GM21360 (cell line): ENCODE data around the gene NCKAP5.

Experiments
- ATAC-seq: cut with Tn5 transposase; IDR thresholded peaks from one replicate; pipeline ENCODE4 v1.9.1; 2021; ENCODE audit warnings: mild to moderate bottlenecking, moderate library complexity; ENCODE audit not compliant: unreplicated experiment

The NCKAP5 gene

GRCh38 chr2:133409581-133410285 lies 158.5 kb downstream of the NCKAP5 start:
- no peak for ATAC-seq

GRCh38 chr2:133408671-133409070 lies 159.6 kb downstream of the NCKAP5 start:
- no peak for ATAC-seq

- no peak for ATAC-seq
Measured at GRCh38 chr2:133407341-133407740, 160.9 kb downstream of the NCKAP5 start.

- no peak for ATAC-seq
Measured at GRCh38 chr2:133405252-133405651, 163.0 kb downstream of the NCKAP5 start.

GRCh38 chr2:133400411-133400810 lies 167.9 kb downstream of the NCKAP5 start:
- no peak for ATAC-seq

GRCh38 chr2:133393895-133394294 lies 174.4 kb downstream of the NCKAP5 start:
- no peak for ATAC-seq

GRCh38 chr2:133390156-133390555 lies 178.1 kb downstream of the NCKAP5 start:
- ATAC-seq = no peak

GRCh38 chr2:133389569-133389968 lies 178.7 kb downstream of the NCKAP5 start:
- ATAC-seq = no peak

- ATAC-seq = no peak
Measured at GRCh38 chr2:133382566-133382965, 185.7 kb downstream of the NCKAP5 start.

- ATAC-seq = no peak
Measured at GRCh38 chr2:133380991-133381390, 187.3 kb downstream of the NCKAP5 start.

- no peak for ATAC-seq
Measured at GRCh38 chr2:133378928-133379549, 189.2 kb downstream of the NCKAP5 start.

- no peak for ATAC-seq
Measured at GRCh38 chr2:133378386-133378785, 189.9 kb downstream of the NCKAP5 start.

GRCh38 chr2:133377599-133377998 lies 190.7 kb downstream of the NCKAP5 start:
- ATAC-seq = no peak

- ATAC-seq = no peak
Measured at GRCh38 chr2:133377021-133377481, 191.2 kb downstream of the NCKAP5 start.

- no peak for ATAC-seq
Measured at GRCh38 chr2:133374781-133375180, 193.5 kb downstream of the NCKAP5 start.

- ATAC-seq = no peak
Measured at GRCh38 chr2:133371286-133371685, 197.0 kb downstream of the NCKAP5 start.

GRCh38 chr2:133369901-133370658 lies 198.2 kb downstream of the NCKAP5 start:
- ATAC-seq = no peak

GRCh38 chr2:133365117-133365516 lies 203.1 kb downstream of the NCKAP5 start:
- ATAC-seq = no peak

GRCh38 chr2:133364636-133365035 lies 203.6 kb downstream of the NCKAP5 start:
- no peak for ATAC-seq

- no peak for ATAC-seq
Measured at GRCh38 chr2:133363884-133364283, 204.4 kb downstream of the NCKAP5 start.

- no peak for ATAC-seq
Measured at GRCh38 chr2:133362061-133362476, 206.2 kb downstream of the NCKAP5 start.

GRCh38 chr2:133360882-133361281 lies 207.4 kb downstream of the NCKAP5 start:
- no peak for ATAC-seq
